Kidney (tissue), 14 donors: ENCODE data around the gene EGFLAM. TPM values are rescaled to one million over a fixed set of nuclear protein-coding genes. Genes with fewer than 3 reads are reported as not detected.

ENCODE experiments used
- DNase-seq, 5 donors: peaks; one replicate each; pipeline ENCODE4 v3.0.0-alpha.2; 2013 to 2020
- FAIRE-seq: peaks from 2 replicates; lab custom pipeline; 2012; peaks lifted over from hg19 to GRCh38; lab: Jason Lieb, UNC
- H3K27ac ChIP-seq, 2 donors: one replicate each; pipeline ENCODE4 v1.7.0; 2013; ENCODE audit warnings: low read depth in 2 of 2, low read length in 2 of 2, inconsistent platforms in 1 of 2
- H3K27me3 ChIP-seq: one replicate; pipeline ENCODE4 v1.7.1; 2013; ENCODE audit warnings: low read length, inconsistent platforms; ENCODE audit not compliant: control insufficient read depth, insufficient read depth
- H3K36me3 ChIP-seq, 3 donors: one replicate each; pipeline versions ENCODE4 v1.7.0 to v1.7.1; 2013; ENCODE audit warnings: low read length in 3 of 3, control low read depth in 1 of 3, inconsistent platforms in 1 of 3; ENCODE audit not compliant: insufficient read depth in 3 of 3, control insufficient read depth in 2 of 3
- H3K4me1 ChIP-seq, 3 donors: one replicate each; pipeline versions ENCODE4 v1.7.0 to v1.7.1; 2013; ENCODE audit warnings: low read length in 3 of 3, inconsistent platforms in 1 of 3, low read depth in 1 of 3; ENCODE audit not compliant: control insufficient read depth in 2 of 3, insufficient read depth in 2 of 3
- H3K4me3 ChIP-seq, 3 donors: one replicate each; pipeline versions ENCODE4 v1.7.0 to v1.8.1; 2013; ENCODE audit warnings: low read length in 3 of 3, control low read depth in 1 of 3, inconsistent platforms in 1 of 3
- H3K9ac ChIP-seq, 3 donors: one replicate each; pipeline versions ENCODE4 v1.7.0 to v1.7.1; 2013; ENCODE audit warnings: low read length in 3 of 3, control low read depth in 1 of 3, inconsistent platforms in 1 of 3
- H3K9me3 ChIP-seq, 3 donors: one replicate each; pipeline versions ENCODE4 v1.7.0 to v1.7.1; 2013; ENCODE audit warnings: low read length in 3 of 3, control low read depth in 1 of 3, inconsistent platforms in 1 of 3; ENCODE audit not compliant: control insufficient read depth in 2 of 3, insufficient read depth in 1 of 3
- CTCF ChIP-seq: IDR thresholded peaks from 3 replicates; pipeline ENCODE4 v1.5.1; 2012; ENCODE audit warnings: mild to moderate bottlenecking, moderate library complexity, borderline replicate concordance; ENCODE audit not compliant: insufficient read depth; ENCODE audit errors: extremely low read depth
- intact Hi-C: fragments of 100-400 bp; cut with DNase I; formaldehyde crosslinking; loops from one replicate; pipeline ENCODE4 v1.11.1; 2022
- polyA plus RNA-seq: library from polyadenylated mRNA; stranded (reverse); fragments of 350-450 nt; fragmentation: Illumina TruSeq; extraction: RNeasy Lipid Tissue Mini Kit (QIAGEN cat#74804); gene quantifications from one replicate; pipeline ENCODE4 v1.2.3, GENCODE V29; 2014; ENCODE audit warnings: low read depth, low replicate concordance; ENCODE audit not compliant: insufficient read depth
- total RNA-seq: library from RNA; stranded (reverse); fragmentation: NEBNext Ultra II Directional; extraction: Animal tissue kit (Norgen Biotek cat#: 25700); gene quantifications from one replicate; pipeline ENCODE4 v1.2.1, GENCODE V29; 2021
- donor health status: control.
- donor health status: control.
- donor health status: control.
- donor health status: control.
- donor health status: control.
- donor health status: DM: yes; HTN: yes; CAD: no.
- donor health status: Normal renal cell carcinoma (clear cell type).

The EGFLAM gene
- total and polyA plus RNA-seq, 2 donors from 2014 or later: 5.1 to 5.9 TPM

- FAIRE-seq: no peak
- no peaks in the 10 kb centered on the region for H3K9me3 ChIP-seq
- no peak for TF ChIP-seq CTCF
- peaks cover 2 to 61% (median 15%) of the 10 kb centered on the region in 3 donors for H3K36me3 ChIP-seq
- intact Hi-C loops: no loop called here
- no peaks in the 10 kb centered on the region for H3K4me1 ChIP-seq
- H3K27me3 ChIP-seq: no peaks in the 10 kb centered on the region
- H3K27ac ChIP-seq: no peak overlapping the region
- no peak overlapping the region for H3K4me3 ChIP-seq
- no peak overlapping the region for H3K9ac ChIP-seq
- DNase-seq: peak in 2 of 5 donors; percentile 51 to 55
These were observed 236.4 kb downstream of the EGFLAM start for GRCh38 chr5:38494763-38495162.

GRCh38 chr5:38497946-38498345 is 239.6 kb downstream of the EGFLAM start:
- H3K4me3 ChIP-seq: no peak overlapping the region
- peaks cover 6 to 52% (median 11%) of the 10 kb centered on the region in 3 donors for H3K36me3 ChIP-seq
- H3K27ac ChIP-seq: no peak overlapping the region
- no peak overlapping the region for H3K9ac ChIP-seq
- peaks cover 0 to 4% (median 0%) of the 10 kb centered on the region in 3 donors for H3K4me1 ChIP-seq
- DNase-seq (peak in 1 of 5 donors; percentile 36), FAIRE-seq (no peak)
- H3K9me3 ChIP-seq: no peaks in the 10 kb centered on the region
- H3K27me3 ChIP-seq: no peaks in the 10 kb centered on the region
- no peak for TF ChIP-seq CTCF
- intact Hi-C loops: no loop called here

GRCh38 chr5:38500573-38501260 is 242.4 kb downstream of the EGFLAM start:
- Histone ChIP-seq H3K27me3 (no peaks in the 10 kb centered on the region), H3K27ac (no peak overlapping the region), H3K9ac (no peak overlapping the region), H3K4me3 (no peak overlapping the region), H3K4me1 (peaks cover 0 to 4% (median 0%) of the 10 kb centered on the region in 3 donors), H3K36me3 (peaks cover 6 to 38% (median 11%) of the 10 kb centered on the region in 3 donors), H3K9me3 (no peaks in the 10 kb centered on the region)
- DNase-seq: peak in 1 of 5 donors; percentile 29
- no peak for FAIRE-seq
- intact Hi-C loops: no loop called here
- no peak for TF ChIP-seq CTCF

- Histone ChIP-seq H3K4me1 (no peaks in the 10 kb centered on the region), H3K9me3 (no peaks in the 10 kb centered on the region), H3K4me3 (no peak overlapping the region), H3K36me3 (peaks cover 4 to 35% (median 8%) of the 10 kb centered on the region in 3 donors), H3K9ac (no peak overlapping the region), H3K27me3 (no peaks in the 10 kb centered on the region), H3K27ac (no peak overlapping the region)
- intact Hi-C loops: no loop called here
- DNase-seq (no peak), FAIRE-seq (no peak)
- no peak for TF ChIP-seq CTCF
These were observed 247.9 kb downstream of the EGFLAM start for GRCh38 chr5:38506302-38506701.
